GM23338 (cell line): ENCODE data around the gene CNGB1. TPM values are rescaled to one million over a fixed set of nuclear protein-coding genes. Genes with fewer than 3 reads are reported as not detected.
A peak's percentile ranks its signal among the peaks of the same experiment; 100 is the strongest.

Source experiments
- ATAC-seq: fragments of 200-7000 bp; cut with Tn5 transposase; 3 replicates; pipeline ENCODE4 v1.9.1; 2020
- DNase-seq: peaks from one replicate; pipeline ENCODE4 v3.0.0-alpha.2; 2015; ENCODE audit warnings: low spot score
- H2AFZ ChIP-seq: fragments of 200-600 bp; sonication (generic); 2 replicates; pipeline ENCODE4 v1.8.0; 2016; ENCODE audit warnings: antibody characterized with exemption, mild to moderate bottlenecking, moderate library complexity
- H3F3A ChIP-seq: fragments of 200-600 bp; sonication (generic); replicated peaks from 2 replicates; pipeline ENCODE4 v1.8.0; 2017; ENCODE audit warnings: antibody characterized with exemption, mixed run types, low read depth
- H3K27ac ChIP-seq: fragments of 200-600 bp; sonication (generic); 2 replicates; pipeline ENCODE4 v1.6.1; 2016; ENCODE audit warnings: low read depth
- H3K27me3 ChIP-seq: fragments of 200-600 bp; sonication (generic); 2 replicates; pipeline ENCODE4 v1.8.0; 2016; ENCODE audit warnings: mild to moderate bottlenecking, mixed run types, moderate library complexity; ENCODE audit not compliant: insufficient read depth
- H3K36me3 ChIP-seq: fragments of 200-600 bp; sonication (generic); 2 replicates; pipeline ENCODE4 v1.8.0; 2016; ENCODE audit warnings: mild to moderate bottlenecking; ENCODE audit not compliant: insufficient read depth
- H3K4me1 ChIP-seq: fragments of 200-600 bp; sonication (generic); 2 replicates; pipeline ENCODE4 v1.8.0; 2016; ENCODE audit warnings: mild to moderate bottlenecking, moderate library complexity; ENCODE audit not compliant: insufficient read depth
- H3K4me2 ChIP-seq: fragments of 200-600 bp; sonication (generic); 2 replicates; pipeline ENCODE4 v1.7.1; 2017; ENCODE audit warnings: mixed run types
- H3K4me3 ChIP-seq: fragments of 200-600 bp; sonication (generic); 2 replicates; pipeline ENCODE4 v1.6.1; 2016; ENCODE audit warnings: mixed run types
- H3K79me2 ChIP-seq: fragments of 200-600 bp; sonication (generic); replicated peaks from 2 replicates; pipeline ENCODE4 v1.8.0; 2017; ENCODE audit warnings: mild to moderate bottlenecking; ENCODE audit not compliant: insufficient read depth
- H3K9me2 ChIP-seq: fragments of 200-600 bp; sonication (generic); 2 replicates; pipeline ENCODE4 v1.8.0; 2017; ENCODE audit not compliant: insufficient read depth
- H4K20me1 ChIP-seq: fragments of 200-600 bp; sonication (generic); replicated peaks from 2 replicates; pipeline ENCODE4 v1.8.0; 2017; ENCODE audit warnings: mild to moderate bottlenecking; ENCODE audit not compliant: insufficient read depth
- H3K27ac Mint-ChIP-seq: 2 replicates; pipeline ENCODE4 v1.8.0; 2020; ENCODE audit warnings: inconsistent platforms, mild to moderate bottlenecking, moderate library complexity, mixed read lengths
- H3K27me3 Mint-ChIP-seq: 3 replicates; pipeline ENCODE4 v1.8.0; 2022; ENCODE audit warnings: low read depth, mild to moderate bottlenecking, moderate library complexity, mixed read lengths, inconsistent platforms; ENCODE audit not compliant: insufficient read depth, poor library complexity
- H3K36me3 Mint-ChIP-seq: 3 replicates; pipeline ENCODE4 v1.8.0; 2021; ENCODE audit warnings: low read depth, mild to moderate bottlenecking, inconsistent platforms, moderate library complexity, mixed read lengths
- H3K4me1 Mint-ChIP-seq: 3 replicates; pipeline ENCODE4 v1.8.0; 2020; ENCODE audit warnings: mild to moderate bottlenecking, inconsistent platforms, mixed read lengths
- H3K4me3 Mint-ChIP-seq: 3 replicates; pipeline ENCODE4 v1.8.0; 2021; ENCODE audit warnings: moderate library complexity, mild to moderate bottlenecking, inconsistent platforms, mixed read lengths
- H3K9me3 Mint-ChIP-seq: 3 replicates; pipeline ENCODE4 v1.8.0; 2020; ENCODE audit warnings: moderate library complexity, mild to moderate bottlenecking, inconsistent platforms, mixed read lengths
- CTCF ChIP-seq, 2 experiments: fragments of 200-600 bp in 1 of 2; sonication (generic) in 1 of 2; conservative IDR thresholded peaks; 2 replicates each; pipeline versions ENCODE4 v1.5.1 to v1.6.1; 2016 to 2017; ENCODE audit warnings: antibody characterized with exemption in 2 of 2, low read depth in 2 of 2, mild to moderate bottlenecking in 2 of 2, moderate library complexity in 1 of 2
- EZH2phosphoT487 ChIP-seq: fragments of 200-600 bp; sonication (generic); IDR thresholded peaks from one replicate; pipeline ENCODE4 v1.8.1; 2018; ENCODE audit warnings: antibody characterized with exemption; ENCODE audit not compliant: unreplicated experiment
- JUNB ChIP-seq: IDR thresholded peaks from one replicate; pipeline ENCODE4 v1.6.1; 2016; ENCODE audit warnings: antibody characterized with exemption; ENCODE audit not compliant: unreplicated experiment
- POLR2AphosphoS5 ChIP-seq: IDR thresholded peaks from 2 replicates; pipeline ENCODE4 v1.6.1; 2016; ENCODE audit warnings: antibody characterized with exemption, low read depth
- REST ChIP-seq: IDR thresholded peaks from one replicate; pipeline ENCODE4 v1.6.1; 2018; ENCODE audit warnings: antibody characterized with exemption; ENCODE audit not compliant: unreplicated experiment
- STAT1 ChIP-seq: IDR thresholded peaks from one replicate; pipeline ENCODE4 v1.6.1; 2016; ENCODE audit warnings: antibody characterized with exemption; ENCODE audit not compliant: unreplicated experiment
- ZNF331 ChIP-seq: fragments of 250-450 bp; sonication (Bioruptor Pico); IDR thresholded peaks from 2 replicates; pipeline ENCODE4 v1.5.0; 2020; ENCODE audit warnings: low read depth, mild to moderate bottlenecking, moderate library complexity
- polyA plus RNA-seq: library from polyadenylated mRNA; unstranded; fragments of >200 nt; fragmentation: Nextera tagmentation; extraction: Ambion mirVana; gene quantifications from 2 replicates; pipeline ENCODE4 v1.2.1, GENCODE V29; 2016
- total RNA-seq: library from RNA; depleted of rRNA; stranded (reverse); fragments of >200 nt; shearing (Covaris generic); gene quantifications from 2 replicates; pipeline ENCODE4 v1.2.3, GENCODE V29; 2014

CNGB1 gene
- total and polyA plus RNA-seq, 2 experiments from 2014 or later, result not detected

- TF ChIP-seq POLR2AphosphoS5 (no peak), JUNB (no peak), EZH2phosphoT487 (no peak), ZNF331 (no peak), STAT1 (no peak), REST (no peak)
- no peak overlapping the region for H3K27ac Mint-ChIP-seq
- peaks cover 14% of the 10 kb centered on the region for H3K27me3 Mint-ChIP-seq
- no peak overlapping the region for H3K4me2 ChIP-seq
- no peak overlapping the region for H2AFZ ChIP-seq
- H3F3A ChIP-seq, result no peaks in the 10 kb centered on the region
- no peaks in the 10 kb centered on the region for H3K9me2 ChIP-seq
- H3K27me3 ChIP-seq, result no peaks in the 10 kb centered on the region
- no peaks in the 10 kb centered on the region for H3K79me2 ChIP-seq
- no peaks in the 10 kb centered on the region for H3K36me3 Mint-ChIP-seq
- H3K4me1 Mint-ChIP-seq, result peaks cover 15% of the 10 kb centered on the region
- DNase-seq, result no peak
- H3K4me3 Mint-ChIP-seq, result no peak overlapping the region
- H3K27ac ChIP-seq, result no peak overlapping the region
- H3K9me3 Mint-ChIP-seq, result no peaks in the 10 kb centered on the region
- no peaks in the 10 kb centered on the region for H4K20me1 ChIP-seq
- no peaks in the 10 kb centered on the region for H3K36me3 ChIP-seq
- ATAC-seq, result no peak
- H3K4me3 ChIP-seq, result no peak overlapping the region
- no peaks in the 10 kb centered on the region for H3K4me1 ChIP-seq
Observed at GRCh38 chr16:57958544-57958943, 12.4 kb downstream of the CNGB1 start.

- peak; percentile 21 to 33; a peak in 2 of 4 replicates for TF ChIP-seq CTCF (conservative IDR thresholded peaks at IDR 0.05; ENCODE audit: low read depth in 2 of 2)
- TF ChIP-seq STAT1, result no peak
- Mint-ChIP-seq H3K36me3 (no peaks in the 10 kb centered on the region), H3K4me3 (no peak overlapping the region), H3K4me1 (peaks cover 15% of the 10 kb centered on the region), H3K9me3 (no peaks in the 10 kb centered on the region), H3K27ac (no peak overlapping the region), H3K27me3 (peaks cover 14% of the 10 kb centered on the region)
- no peaks in the 10 kb centered on the region for H3F3A ChIP-seq
- no peaks in the 10 kb centered on the region for H3K4me1 ChIP-seq
- no peaks in the 10 kb centered on the region for H3K9me2 ChIP-seq
- H3K27me3 ChIP-seq, result no peaks in the 10 kb centered on the region
- no peak overlapping the region for H2AFZ ChIP-seq
- peak; percentile 38 for DNase-seq
- H4K20me1 ChIP-seq, result no peaks in the 10 kb centered on the region
- ATAC-seq, result peak; percentile 56
- no peaks in the 10 kb centered on the region for H3K36me3 ChIP-seq
- H3K79me2 ChIP-seq, result no peaks in the 10 kb centered on the region
- H3K4me2 ChIP-seq, result no peak overlapping the region
- no peak overlapping the region for H3K4me3 ChIP-seq
- H3K27ac ChIP-seq, result no peak overlapping the region
Observed at GRCh38 chr16:57957673-57958392, 13.1 kb downstream of the CNGB1 start.
